ENCODE results near the gene SF3B1.
A peak's percentile ranks its signal among the peaks of the same experiment; 100 is the strongest.
"Not testable (repeated sequence)": the region's sequence is repeated elsewhere in the genome, so short reads cannot be mapped to it uniquely, and the experiment has no call there.

The SF3B1 gene, protein sequence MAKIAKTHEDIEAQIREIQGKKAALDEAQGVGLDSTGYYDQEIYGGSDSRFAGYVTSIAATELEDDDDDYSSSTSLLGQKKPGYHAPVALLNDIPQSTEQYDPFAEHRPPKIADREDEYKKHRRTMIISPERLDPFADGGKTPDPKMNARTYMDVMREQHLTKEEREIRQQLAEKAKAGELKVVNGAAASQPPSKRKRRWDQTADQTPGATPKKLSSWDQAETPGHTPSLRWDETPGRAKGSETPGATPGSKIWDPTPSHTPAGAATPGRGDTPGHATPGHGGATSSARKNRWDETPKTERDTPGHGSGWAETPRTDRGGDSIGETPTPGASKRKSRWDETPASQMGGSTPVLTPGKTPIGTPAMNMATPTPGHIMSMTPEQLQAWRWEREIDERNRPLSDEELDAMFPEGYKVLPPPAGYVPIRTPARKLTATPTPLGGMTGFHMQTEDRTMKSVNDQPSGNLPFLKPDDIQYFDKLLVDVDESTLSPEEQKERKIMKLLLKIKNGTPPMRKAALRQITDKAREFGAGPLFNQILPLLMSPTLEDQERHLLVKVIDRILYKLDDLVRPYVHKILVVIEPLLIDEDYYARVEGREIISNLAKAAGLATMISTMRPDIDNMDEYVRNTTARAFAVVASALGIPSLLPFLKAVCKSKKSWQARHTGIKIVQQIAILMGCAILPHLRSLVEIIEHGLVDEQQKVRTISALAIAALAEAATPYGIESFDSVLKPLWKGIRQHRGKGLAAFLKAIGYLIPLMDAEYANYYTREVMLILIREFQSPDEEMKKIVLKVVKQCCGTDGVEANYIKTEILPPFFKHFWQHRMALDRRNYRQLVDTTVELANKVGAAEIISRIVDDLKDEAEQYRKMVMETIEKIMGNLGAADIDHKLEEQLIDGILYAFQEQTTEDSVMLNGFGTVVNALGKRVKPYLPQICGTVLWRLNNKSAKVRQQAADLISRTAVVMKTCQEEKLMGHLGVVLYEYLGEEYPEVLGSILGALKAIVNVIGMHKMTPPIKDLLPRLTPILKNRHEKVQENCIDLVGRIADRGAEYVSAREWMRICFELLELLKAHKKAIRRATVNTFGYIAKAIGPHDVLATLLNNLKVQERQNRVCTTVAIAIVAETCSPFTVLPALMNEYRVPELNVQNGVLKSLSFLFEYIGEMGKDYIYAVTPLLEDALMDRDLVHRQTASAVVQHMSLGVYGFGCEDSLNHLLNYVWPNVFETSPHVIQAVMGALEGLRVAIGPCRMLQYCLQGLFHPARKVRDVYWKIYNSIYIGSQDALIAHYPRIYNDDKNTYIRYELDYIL

DNA sequence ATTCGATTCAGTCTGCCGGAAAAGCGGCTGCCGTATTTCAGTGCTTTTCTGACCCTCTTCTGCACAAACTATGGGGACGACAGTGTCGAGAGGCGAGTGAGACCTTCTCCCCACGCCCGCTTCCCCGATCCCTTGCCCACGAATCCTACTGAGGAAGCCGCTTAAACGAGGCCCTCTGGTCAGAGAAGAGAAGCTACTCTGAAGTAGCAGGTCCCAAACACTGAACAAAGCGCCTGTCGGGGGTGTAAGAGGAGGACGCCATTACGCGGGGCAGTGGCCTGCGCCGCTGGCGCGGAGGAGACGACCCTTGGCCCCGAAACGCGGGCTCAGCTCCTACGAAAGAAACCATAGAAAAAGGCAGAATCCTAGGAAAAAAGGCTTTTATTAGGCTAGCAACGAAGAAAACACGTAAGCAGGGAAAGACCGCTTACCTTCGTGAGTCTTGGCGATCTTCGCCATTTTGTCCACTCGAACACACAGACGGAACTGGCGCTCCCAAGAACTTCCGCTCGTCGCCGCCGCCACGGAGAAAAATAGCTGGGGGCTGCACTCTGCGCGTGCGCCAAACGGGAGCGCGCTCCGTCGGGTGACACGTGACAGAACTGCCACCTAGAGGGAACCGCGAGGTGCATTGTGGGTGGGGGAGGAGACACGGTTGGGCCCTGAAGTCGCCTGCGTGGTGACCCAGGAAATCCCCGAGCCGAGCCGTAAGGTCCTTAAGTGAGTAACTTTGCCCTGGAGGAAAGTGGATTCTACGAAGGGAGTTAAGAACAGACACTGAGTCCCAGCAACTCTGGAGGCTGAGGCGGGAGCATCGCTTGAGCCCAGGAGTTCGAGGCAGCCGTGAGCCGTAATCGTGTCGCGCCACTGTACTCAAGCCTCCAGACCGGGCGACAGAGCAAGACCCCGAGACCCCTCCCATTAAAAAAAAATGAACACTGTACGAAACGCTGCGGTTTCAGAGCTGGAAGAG, at the start of gene SF3B1:
Gene SF3B1 (minus strand): TSS at position 488 of the 973 bp plus-strand sequence. CDS start 29 bp downstream, at position 459.
- DNase-seq (ENCODE audit: low read depth in 2 of 2) = peak; percentile 98

DNA sequence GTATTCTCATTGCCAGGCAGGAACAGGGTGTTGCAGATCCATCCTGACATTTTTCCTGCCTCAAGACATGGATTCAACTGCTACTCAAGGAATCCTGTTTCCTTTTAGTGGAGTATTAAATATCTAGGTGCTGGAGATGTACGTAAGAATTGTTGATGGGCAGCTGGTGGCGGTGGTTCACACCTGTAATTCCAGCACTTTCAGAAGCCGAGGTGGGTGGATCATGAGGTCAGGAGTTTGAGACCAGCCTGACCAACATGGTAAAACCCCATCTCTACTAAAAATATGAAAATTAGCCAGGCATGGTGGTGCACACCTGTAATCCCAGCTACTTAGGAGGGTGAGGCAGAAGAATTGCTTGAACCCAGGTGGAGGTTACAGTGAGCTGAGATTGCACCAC, 49.4 kb upstream of the SF3B1 start:
- DNase-seq (ENCODE audit: low read depth in 2 of 2) = not testable (repeated sequence)

GRCh38 chr2:197480165-197481036, 45.6 kb upstream of the SF3B1 start:
- DNase-seq (ENCODE audit: low read depth in 2 of 2) = no peak

DNA sequence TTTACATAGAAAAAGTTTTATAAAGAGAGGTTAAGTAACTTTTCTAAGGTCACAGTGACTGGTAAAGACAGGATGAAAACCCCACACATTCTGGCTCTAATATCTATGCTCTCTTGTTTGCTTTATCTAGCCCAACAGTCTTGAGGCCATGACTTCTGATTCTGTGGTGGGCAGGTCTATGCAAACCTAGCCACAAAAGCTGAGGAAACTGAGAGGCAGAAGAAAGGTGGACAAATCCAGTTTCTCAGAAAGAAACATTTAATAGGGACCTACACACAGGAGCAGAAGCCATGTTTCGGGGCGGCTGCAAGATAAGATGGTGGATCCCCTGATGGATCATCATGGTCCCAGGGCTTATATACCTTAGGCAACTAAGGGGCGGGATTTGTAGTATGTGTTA, 43.0 kb upstream of the SF3B1 start:
- no peak for DNase-seq (ENCODE audit: low read depth in 2 of 2)

DNA sequence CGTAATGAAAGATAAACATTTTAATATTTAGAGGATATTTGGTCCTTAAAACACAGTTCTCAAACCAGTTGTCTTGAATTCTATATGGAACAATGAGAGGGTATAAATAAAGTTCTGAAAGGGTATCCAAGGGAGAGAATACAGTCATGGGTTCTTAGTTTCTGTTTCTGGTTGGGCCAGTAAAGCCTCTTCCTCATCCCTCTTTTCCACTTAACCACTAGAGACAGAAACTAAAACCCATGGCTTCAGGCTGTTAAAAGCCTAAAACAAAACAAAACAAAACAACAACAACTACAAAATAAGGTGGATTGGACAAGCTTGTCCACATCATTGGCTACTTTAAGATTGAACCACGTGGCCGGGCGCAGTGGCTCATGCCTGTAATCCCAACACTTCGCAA, 37.3 kb upstream of the SF3B1 start:
- no peak for DNase-seq (ENCODE audit: low read depth in 2 of 2)

DNA sequence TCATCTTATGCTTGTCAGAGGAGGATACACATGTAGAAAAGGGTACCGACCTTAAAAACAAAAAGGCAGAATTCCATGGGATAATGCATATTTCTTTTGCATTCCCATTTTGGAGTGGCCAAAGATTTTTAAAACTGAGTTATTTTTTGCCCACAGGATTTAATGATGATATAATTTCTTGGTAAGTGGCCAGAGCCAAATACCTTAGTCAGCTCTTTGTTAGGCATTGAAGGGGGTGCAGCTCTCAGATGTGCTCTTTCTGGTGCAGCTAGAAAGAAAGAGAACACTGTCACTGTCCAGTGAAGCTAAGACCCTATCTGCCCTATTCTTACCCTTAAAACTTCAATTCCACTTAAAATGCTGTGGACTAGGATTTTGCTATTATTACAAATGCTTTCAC, 29.3 kb upstream of the SF3B1 start:
- no peak for DNase-seq (ENCODE audit: low read depth in 2 of 2)

DNA sequence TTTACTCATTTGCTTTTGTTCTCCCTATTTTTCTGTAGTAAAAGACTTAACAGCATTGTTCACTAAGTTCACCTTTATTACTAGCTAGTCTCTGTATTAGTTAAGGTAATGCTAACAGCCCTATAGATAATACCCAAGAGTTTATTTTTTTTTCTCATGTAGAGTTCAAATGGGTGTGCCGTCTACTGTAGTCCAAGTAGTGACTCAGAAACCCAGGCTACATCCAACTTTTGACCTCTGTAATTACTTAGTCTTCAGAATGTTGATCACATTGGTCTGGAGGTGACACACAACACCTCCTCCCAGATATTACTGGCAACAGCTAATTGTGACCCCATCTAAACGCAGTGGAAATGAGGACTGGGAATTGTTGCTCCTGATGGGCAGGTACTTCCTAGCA, 26.2 kb upstream of the SF3B1 start:
- DNase-seq (ENCODE audit: low read depth in 2 of 2) = no peak

- no peak for DNase-seq (ENCODE audit: low read depth in 2 of 2)
Measured at GRCh38 chr2:197460649-197461048, 25.8 kb upstream of the SF3B1 start.

DNA sequence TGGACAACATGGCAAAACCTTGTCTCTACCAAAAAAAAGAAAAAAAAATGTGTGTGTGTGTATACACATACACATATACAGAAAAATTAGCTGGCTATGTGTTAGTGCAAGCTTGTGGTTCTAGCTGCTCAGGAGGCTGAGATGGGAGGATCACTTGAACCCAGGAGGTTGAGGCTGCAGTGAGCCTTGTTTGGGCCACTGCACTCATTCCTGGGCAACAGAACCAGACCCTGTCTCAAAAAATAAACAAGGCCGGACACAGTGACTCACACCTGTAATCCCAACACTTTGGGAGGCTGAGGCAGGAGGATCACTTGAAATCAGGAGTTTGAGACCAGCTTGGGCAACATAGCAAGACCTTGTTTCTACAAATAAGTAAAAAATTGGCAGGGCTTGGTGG, 20.6 kb upstream of the SF3B1 start:
- DNase-seq (ENCODE audit: low read depth in 2 of 2) = no peak

GRCh38 chr2:197454923-197455322, 20.1 kb upstream of the SF3B1 start:
- no peak for DNase-seq (ENCODE audit: low read depth in 2 of 2)

- no peak for DNase-seq (ENCODE audit: low read depth in 2 of 2)
Measured at GRCh38 chr2:197453914-197454398, 19.1 kb upstream of the SF3B1 start.

- DNase-seq (ENCODE audit: low read depth in 2 of 2) = peak; percentile 95
Measured at GRCh38 chr2:197453123-197453913, 18.5 kb upstream of the SF3B1 start, which contains the start of gene COQ10B. TSS of gene COQ10B (plus strand) at chr2:197453552. CDS start at chr2:197453561, 9 bp downstream.

- DNase-seq (ENCODE audit: low read depth in 2 of 2) = no peak
Measured at GRCh38 chr2:197452754-197453122, 17.9 kb upstream of the SF3B1 start.

- not testable (repeated sequence) for DNase-seq (ENCODE audit: low read depth in 2 of 2)
Measured at GRCh38 chr2:197450935-197451358, 16.1 kb upstream of the SF3B1 start.

DNA sequence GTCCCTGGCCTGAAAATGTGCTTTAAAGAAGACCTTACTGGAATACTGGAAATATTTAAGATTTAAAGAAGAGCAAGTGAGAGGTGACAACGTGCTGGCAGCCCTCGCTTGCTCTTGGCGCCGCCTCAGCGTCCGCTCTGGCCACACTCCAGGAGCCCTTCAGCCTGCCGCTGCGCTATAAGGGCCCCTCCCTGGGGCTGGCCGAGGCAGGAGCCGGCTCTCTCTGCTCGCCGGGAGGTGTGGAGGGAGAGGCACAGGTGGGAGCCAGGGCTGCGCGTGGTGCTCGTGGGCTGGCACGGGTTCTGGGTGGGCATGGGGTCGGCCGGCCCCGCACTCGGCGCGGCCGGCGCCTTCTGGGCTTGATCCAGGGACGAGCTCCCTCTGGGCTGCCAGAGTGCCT, 15.6 kb upstream of the SF3B1 start:
- DNase-seq (ENCODE audit: low read depth in 2 of 2) = no peak

DNA sequence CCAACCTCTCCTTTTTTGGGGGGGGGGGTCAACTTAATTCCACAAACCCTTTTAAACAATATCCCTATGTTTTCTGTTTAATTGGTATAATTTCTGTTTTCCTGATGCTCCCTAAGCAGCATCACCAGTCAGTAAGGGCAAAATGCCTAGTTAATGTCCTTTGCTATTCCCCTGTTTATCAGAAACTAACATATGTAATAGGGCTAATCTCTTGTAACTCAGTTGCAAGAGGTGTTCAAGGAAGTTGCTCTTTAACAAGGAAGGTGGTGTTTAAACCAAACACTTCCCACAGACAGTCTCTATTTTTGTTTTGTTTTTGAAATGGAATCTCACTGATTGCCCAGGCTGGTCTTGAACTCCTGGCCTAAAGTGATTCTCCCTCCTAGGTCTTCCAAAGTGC, 12.0 kb upstream of the SF3B1 start:
- DNase-seq (ENCODE audit: low read depth in 2 of 2) = no peak

GRCh38 chr2:197445746-197446145, 10.9 kb upstream of the SF3B1 start:
- no peak for DNase-seq (ENCODE audit: low read depth in 2 of 2)

DNA sequence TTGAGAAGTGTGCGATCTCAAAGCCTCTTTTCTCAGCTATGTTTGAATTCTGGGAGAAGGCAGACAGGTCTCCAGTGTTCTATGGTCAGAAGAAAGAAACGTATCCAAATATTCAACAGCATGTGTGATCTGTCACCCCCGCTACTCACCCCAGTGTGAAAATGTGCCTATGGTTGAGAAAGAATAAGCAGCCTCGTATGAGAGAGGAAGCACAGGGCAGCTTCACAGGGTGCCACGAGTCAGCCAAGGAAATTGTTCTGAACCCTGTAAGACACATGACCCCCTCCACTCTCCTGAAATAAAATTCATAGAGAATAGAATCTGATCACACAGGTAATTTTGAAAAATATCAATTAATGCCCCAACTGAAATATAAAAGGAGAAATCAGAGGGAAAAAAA, 8.0 kb upstream of the SF3B1 start:
- DNase-seq (ENCODE audit: low read depth in 2 of 2) = no peak

DNA sequence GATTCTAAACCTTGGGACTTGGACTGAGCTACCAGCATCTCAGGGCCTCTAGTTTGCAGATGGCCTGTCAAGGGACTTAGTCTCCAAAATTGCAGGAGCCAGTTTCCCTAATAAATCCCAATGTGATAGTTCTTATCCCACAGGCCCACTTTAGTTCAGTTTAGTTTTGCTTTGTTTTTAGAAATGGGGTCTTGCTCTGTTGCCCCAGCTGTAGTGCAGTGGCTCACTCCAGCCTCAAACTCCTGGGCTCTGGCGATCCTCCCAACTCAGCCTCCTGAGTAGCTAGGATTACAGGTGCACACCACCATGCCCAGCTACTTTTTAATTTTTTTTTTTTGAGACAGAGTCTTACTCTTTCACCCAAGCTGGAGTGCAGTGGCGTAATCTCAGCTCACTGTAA, 2.6 kb upstream of the SF3B1 start:
- no peak for DNase-seq (ENCODE audit: low read depth in 2 of 2)

All from activated CD4-positive, alpha-beta T cell treated with anti-CD3 and anti-CD28 coated beads for 24 hours (primary cell).